ENCODE data around the gene AHNAK. TPM values are rescaled to one million over a fixed set of nuclear protein-coding genes. Genes with fewer than 3 reads are reported as not detected.
A peak's percentile ranks its signal among the peaks of the same experiment; 100 is the strongest.

AHNAK gene
- total RNA-seq, 2 donors from 2014 or later, result 938 to 955 TPM

DNA sequence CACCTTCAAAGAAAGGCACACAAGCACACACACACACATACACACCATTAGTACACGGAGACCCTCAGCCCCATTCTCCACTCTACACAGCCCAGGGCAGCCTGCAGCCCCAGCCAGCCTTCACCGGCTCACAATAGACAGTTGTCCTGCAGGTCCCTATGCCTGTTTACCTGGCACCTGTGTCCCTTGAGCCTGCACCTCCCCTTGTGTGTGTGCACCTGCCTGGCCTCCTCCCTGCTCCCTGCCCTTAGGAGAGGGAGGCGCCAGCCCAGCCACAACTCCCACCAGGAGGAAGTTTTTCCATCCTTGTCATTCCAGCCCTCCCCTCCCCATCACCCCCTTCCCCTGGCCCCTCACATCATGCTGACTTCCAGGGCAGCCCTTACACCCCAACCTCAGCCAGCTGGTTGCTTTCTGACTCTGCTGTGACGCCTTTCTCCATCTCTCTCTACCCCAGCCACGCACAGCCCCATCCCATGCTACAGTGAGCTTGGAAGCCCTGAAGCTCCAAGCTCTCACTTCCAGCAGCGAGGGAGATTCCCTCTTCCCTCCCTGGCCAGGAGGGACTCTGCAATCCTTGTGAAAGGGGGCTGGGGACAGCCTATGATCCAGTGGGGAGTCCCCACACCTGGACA is 4.4 kb downstream of the AHNAK start:
- intact Hi-C loops (cut with DNase I), result loop anchor here (5.0 kb wide), 2 partner anchors 115 to 120 kb away; no protein-coding TSS in a partner anchor
- DNase-seq (ENCODE audit: low spot score), result no peak

DNA sequence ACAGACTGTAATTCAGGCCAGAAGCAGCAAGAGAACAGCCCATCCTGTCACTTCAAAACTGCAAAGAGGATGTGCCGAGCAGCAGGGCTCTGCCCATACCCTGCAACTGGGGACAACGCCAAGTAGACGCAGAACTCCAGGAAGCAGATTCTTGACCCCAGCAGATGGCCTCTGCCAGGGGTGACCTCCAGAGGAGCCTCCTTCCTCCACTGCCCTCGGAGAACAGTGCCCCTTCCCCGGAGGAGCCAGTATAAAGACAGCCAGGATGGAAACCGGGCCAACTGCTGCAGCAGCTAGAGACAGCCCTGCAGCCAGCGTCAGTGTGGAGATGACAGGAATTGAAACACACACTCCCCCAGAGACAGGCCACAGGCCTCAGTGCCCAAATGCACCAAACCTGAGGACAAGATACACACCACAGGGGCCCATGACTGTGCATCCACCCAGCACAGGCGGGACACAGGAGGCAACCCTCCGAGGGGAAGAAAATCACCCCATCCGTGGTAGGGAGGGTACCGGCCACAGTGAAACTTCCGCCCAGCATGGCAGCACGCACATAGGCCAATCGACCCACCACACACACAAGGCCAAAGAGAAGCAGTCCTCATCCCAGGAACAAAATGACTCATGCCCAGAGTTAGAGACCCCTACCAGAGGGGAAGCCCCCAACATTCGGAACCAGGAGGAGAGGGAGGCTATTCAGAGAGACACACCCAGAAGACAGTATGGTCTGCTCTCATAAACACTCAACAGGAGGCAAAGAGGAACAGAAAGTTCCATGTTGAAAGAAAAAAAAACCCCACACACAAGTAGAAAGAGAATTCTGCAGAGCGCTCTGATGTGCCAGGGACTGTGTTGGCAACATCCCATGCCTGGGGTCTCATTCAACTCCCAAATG is 5.6 kb downstream of the AHNAK start:
- no peak for DNase-seq (ENCODE audit: low spot score)

DNA sequence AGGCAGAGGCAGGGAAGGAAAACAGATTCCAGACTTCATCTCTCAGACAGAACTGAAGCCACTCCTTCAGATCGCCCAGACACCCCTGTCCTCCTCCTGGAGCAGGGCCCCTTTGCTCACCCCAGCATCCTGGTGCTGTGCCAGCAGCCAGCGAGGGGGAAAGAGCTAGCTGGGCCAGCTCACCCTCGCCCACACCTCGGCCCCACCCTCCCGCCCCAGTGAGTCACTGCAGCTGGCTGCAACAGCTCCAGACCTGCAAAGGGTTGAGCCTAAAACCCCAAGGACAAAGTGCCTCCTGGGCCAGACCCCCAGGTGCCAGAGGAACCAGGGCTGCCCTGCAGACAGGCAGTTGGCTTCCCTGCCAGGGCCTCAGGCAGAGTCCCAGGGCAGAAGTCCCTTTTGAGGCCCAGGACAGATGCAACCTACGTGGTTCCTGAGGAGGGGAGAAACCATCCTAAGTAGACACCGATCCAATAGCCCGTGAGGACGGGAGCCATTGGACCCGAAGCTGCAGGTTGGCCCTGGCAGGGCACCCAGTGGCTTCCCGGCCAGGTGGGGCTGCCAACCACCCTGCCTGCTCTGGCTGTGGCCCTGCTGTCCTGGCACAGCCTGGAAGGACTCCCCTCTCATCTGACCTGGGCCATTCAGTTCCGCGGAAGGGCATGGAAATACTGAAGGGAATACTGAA is 7.2 kb downstream of the AHNAK start:
- DNase-seq (ENCODE audit: low spot score), result peak; percentile 94
- intact Hi-C loops (cut with DNase I), result no loop called here

More for the DNA sequence above, 5.6 kb downstream of the AHNAK start:
- intact Hi-C loops (cut with DNase I), result loop anchor here (5.0 kb wide), 2 partner anchors 114 to 119 kb away; no protein-coding TSS in a partner anchor

DNA sequence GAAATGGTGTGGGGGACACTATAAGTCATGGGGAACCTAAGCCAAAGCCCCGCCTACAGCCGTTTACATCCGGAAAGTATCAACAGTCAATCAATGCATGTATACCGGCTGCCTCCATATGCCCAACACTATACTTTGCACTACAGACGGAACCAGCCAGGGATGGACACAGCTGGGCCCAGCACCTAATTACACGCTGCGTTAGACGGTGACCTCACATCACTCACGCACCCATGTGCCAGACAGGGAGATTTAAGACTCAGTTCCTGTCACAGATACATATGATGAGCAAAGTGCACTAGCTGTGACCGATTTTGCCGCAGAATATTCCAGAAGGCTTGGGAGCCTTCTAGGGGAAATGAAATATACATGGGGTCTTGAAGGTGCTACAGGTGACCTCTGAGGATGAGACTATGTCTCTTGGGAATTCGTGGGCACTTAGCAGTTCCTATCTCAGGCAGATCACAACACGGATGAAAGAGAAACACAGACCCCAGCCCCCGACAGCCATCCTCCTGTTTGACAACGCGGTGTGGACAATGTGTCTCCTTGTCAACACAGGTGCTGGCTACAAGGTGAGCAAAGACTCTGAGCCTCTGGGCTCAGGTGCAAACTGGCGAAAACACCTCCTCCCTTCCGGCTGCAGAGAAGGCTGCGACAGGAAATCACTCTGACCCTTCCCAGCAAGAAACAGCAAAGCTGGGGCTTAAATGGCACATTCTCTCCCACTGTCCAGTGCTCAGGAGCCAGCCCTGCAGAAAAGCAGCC is 8.0 kb downstream of the AHNAK start:
- DNase-seq (ENCODE audit: low spot score), result no peak
- intact Hi-C loops (cut with DNase I), result no loop called here

GRCh38 chr11:62536301-62536957 is 10.2 kb downstream of the AHNAK start:
- intact Hi-C loops (cut with DNase I), result no loop called here
- DNase-seq (ENCODE audit: low spot score), result no peak

DNA sequence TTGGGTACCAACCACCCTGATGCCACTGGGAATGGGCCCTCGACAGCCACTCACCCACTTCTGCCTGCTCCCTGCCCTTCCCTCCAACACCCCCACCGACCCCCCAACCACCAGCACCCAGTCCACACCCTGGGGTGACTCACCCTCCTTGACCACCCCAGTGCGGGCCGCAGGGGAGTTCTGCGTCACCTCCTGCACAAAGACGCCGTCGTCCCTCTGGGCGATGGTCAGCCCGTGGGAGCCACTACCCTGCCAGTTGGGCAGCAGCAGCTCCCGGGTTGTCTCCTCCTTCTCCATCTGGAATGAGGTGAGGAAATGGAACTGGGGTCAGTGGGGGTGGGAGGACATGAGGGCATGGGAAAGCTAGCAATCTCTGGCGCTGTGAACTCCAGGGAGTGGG is 10.8 kb downstream of the AHNAK start:
- DNase-seq (ENCODE audit: low spot score), result no peak
- intact Hi-C loops (cut with DNase I), result no loop called here

- intact Hi-C loops (cut with DNase I), result no loop called here
- no peak for DNase-seq (ENCODE audit: low spot score)
These were observed 11.6 kb downstream of the AHNAK start for GRCh38 chr11:62534779-62535545.

DNA sequence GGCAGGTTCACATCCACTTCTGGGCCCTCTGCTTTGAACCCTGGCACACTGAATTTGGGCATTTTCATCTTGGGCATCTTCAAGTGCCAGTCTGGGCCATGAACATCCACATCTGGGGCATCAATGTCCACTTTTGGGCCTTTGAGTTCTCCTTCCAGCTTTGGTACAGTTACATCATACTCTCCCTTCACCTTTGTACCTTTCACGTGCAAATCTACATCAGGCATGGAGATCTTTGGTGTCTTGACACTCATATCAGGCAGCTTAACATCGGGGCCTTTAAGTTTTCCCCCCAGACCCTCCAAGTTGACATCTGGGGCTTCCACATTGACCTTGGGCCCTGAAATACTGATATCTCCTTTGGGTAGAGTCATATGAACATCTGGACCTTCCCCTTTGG is 14.5 kb downstream of the AHNAK start:
- DNase-seq (ENCODE audit: low spot score), result no peak
- intact Hi-C loops (cut with DNase I), result no loop called here

GRCh38 chr11:62516736-62517371 is 29.8 kb downstream of the AHNAK start:
- intact Hi-C loops (cut with DNase I), result no loop called here
- DNase-seq (ENCODE audit: low spot score), result no peak

DNA sequence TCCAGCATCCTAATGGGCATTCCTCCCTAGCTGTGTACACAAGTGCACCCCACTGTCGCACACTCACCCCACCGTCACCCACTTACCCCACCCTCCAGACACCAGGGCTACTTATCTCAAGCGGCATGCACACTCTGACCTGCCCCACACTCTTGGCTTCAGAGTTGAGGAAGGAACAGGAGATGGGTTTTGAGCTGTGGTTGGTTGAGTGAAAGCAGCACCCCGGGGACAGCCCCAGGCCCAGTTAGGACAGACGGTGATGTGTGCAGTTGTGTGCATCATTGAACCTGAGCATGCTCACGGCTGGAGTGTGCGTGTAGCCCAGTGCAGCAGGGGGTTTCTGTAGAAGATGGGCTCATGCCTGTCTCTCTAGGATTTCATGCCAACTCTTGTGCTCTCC is 32.5 kb downstream of the AHNAK start:
- intact Hi-C loops (cut with DNase I), result no loop called here
- DNase-seq (ENCODE audit: low spot score), result no peak

DNA sequence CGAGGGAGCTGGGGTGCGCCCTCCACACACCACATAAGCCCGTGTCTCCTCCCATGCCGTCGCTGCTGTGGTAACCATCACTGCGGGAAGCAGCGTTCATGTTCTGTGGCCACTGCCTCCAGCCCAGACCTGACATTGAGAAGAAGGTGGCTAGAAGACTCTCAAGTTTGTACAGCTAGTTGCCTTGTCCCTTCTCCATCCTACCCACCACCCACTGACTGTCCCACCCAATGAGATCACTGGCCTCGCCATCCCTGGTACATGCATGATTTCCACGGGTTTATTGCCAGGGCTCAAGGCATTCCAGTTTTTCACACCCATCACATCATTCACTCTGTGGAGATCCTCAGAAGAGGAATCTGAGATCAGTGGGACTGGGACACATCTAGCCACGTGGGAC is 33.0 kb downstream of the AHNAK start:
- no peak for DNase-seq (ENCODE audit: low spot score)
- intact Hi-C loops (cut with DNase I), result no loop called here

DNA sequence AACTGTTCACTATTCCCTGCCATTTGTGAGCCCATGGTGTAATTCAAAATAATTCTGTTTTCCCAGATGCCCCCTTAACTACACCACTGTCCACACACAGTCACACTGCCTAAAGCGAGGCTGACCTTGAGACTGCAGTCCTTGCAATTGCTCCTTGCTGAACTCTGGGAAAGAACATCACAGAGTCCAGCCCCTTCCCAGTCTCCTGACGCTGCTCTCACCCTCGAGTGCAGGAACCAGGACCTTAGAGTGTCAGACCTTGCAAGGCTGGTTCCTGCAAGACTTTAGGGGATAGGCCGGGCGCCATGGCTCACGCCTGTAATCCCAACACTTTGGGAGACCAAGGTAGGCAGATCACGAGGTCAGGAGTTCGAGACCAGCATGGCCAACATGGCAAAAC is 33.6 kb downstream of the AHNAK start:
- intact Hi-C loops (cut with DNase I), result no loop called here
- no peak for DNase-seq (ENCODE audit: low spot score)

- intact Hi-C loops (cut with DNase I), result loop anchor here in 1 of 2 donors (5.0 kb wide), 1 partner anchor 529 kb away; no protein-coding TSS in a partner anchor
- DNase-seq (ENCODE audit: low spot score), result peak; percentile 86
These were observed 38.1 kb downstream of the AHNAK start for GRCh38 chr11:62508336-62509058.

- intact Hi-C loops (cut with DNase I), result loop anchor here in 1 of 2 donors (5.0 kb wide), 1 partner anchor 530 kb away; no protein-coding TSS in a partner anchor
- DNase-seq (ENCODE audit: low spot score), result no peak
These were observed 39.5 kb downstream of the AHNAK start for GRCh38 chr11:62507125-62507422.

DNA sequence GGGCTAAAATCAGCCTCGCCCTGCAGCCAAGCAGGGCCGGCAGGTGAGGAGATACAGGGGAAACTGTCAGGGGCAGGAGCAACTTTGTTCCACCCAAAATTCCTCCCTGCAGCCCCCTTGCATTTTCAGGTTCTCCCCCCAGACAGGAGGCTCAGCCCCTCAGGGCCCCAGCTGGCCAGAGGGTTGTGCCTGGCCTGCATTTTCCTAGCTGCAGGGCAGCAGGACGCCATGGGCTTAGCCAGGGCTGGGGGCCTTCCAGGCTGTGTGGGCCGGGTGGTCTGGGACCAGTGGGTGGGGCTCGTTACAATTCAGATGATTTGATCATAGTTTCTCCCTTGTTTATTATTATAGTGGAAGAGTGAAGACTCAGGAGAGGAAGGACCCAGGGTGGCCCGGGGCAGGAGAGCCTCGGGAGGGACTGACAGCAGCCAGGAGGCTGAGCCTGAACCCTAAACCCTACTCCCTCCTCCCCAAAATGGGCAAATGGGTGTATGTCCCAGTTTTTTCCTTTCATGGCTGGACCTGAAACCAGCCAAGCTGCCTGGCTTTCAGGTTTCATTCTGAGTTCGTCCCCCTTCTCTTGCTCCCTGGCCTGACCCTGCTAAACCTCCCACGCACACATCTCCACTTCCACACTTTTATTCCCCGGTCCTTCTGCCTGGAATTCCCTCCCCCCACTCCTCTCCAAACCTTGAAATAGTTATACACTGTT is 40.0 kb downstream of the AHNAK start:
- intact Hi-C loops (cut with DNase I), result loop anchor here in 1 of 2 donors (5.0 kb wide), 1 partner anchor 531 kb away; no protein-coding TSS in a partner anchor
- DNase-seq (ENCODE audit: low spot score), result no peak

DNA sequence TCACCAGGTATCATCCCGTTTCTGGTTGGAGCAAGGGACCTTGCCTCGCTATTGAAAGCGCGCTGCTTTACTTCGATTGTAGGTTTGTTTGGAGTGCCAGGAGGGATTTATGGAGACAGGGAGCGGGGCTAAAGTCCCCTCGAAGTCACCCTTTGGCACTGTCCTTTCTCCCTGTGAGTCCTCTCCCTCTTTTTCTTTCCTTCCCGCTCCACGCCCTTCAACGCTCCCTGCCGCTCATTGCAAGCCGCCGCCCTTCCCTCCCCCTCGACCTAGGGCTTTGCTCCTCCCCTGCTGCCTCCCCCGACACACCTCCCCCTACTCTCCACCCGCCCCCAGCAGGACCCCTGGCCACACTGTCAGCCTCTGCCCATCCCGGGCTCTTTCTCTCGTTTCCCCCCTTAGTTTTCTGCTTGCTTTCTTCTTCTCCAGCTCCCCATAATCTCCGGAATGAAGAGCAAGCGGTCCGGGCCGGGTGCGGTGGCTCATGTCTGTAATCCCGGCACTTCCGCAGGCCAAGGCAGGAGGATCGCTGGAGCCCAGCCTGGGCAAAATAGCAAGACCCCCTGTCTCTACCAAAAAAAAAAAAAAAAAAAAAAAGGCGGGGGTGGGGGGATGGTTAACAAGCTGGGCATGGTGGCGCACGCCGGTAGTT is 41.0 kb downstream of the AHNAK start:
- intact Hi-C loops (cut with DNase I), result loop anchor here in 1 of 2 donors (5.0 kb wide), 1 partner anchor 532 kb away; no protein-coding TSS in a partner anchor
- DNase-seq (ENCODE audit: low spot score), result no peak

Data from posterior vena cava (tissue), 2 donors.